ENCODE measurements around the gene MYORG.

- TF ChIP-seq EZH2 (optimal IDR thresholded peaks at IDR 0.05; ENCODE audit: low read depth, low read length) (no peak), CTCF (IDR thresholded peaks at IDR 0.05; ENCODE audit: low read length) (no peak), EZH2phosphoT487 (IDR thresholded peaks at IDR 0.05; ENCODE audit: low read length) (no peak)
These were observed 53.7 kb downstream of the MYORG start for GRCh38 chr9:34322899-34323591.

Measured in MM.1S (cell line).